Measurements from ENCODE around the gene C1orf122. TPM values are rescaled to one million over a fixed set of nuclear protein-coding genes. Genes with fewer than 3 reads are reported as not detected.

C1orf122 gene
- total and polyA plus RNA-seq, 2 of the 8 experiments (the other 6 are each of a cell fraction or from before 2014, with no cell fraction given), result 32.1 to 36.9 TPM

DNA sequence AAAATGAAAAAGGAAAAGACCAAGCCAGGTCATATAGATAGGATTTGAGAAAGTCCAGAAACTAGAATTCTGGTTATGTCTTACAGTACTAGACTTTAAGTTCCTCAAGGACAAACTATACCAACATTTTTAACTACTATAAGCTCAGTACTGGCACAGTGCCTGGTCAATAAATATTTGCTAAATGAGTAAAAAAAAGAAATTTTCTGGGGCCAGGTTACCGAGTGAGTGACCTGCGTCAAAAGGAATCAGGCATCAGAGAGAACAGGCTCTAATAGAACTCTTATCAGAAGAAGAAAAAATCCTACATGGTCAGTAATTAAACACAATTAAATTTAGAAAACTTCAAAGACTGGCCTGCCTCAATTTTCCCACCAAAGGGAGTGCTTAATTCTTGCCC lies 24.2 kb downstream of the C1orf122 start:
- H3K4me3 ChIP-seq (ENCODE audit: extremely low read depth in 1 of 4, insufficient read depth in 2 of 4, low read depth in 3 of 4, low read length in 4 of 4), result no peak overlapping the region
- POLR2A ChIA-PET (ENCODE audit: partially characterized antibody), result interaction anchor here (1.3 kb wide), 1 partner anchor 27 kb away, joined by 3 read pairs; the partner anchor contains the start of gene MTF1
- CTCF ChIA-PET (ENCODE audit: partially characterized antibody), result interaction anchor here (0.8 to 1.2 kb wide), 3 partner anchors 28 to 182 kb away, joined by 3 to 4 read pairs (median 3); partner anchors contain the start of gene MTF1
- peaks cover 3 to 38% (median 24%) of the 10 kb centered on the region in 4 experiments; a peak in 7 of 8 replicates for H3K36me3 ChIP-seq (ENCODE audit: control insufficient read depth in 2 of 4, insufficient read depth in 4 of 4, low read length in 3 of 4)
- no peak overlapping the region for H2BK12ac ChIP-seq (ENCODE audit: low read depth, low read length)
- no peaks in the 10 kb centered on the region for H3K27me3 ChIP-seq (replicated peaks in 1 of 4; ENCODE audit: control insufficient read depth in 3 of 4, extremely low read depth in 1 of 4, insufficient read depth in 3 of 4, low read length in 3 of 4)
- H3K9me3 ChIP-seq (ENCODE audit: insufficient read depth in 2 of 2, low read depth in 1 of 2, low read length in 1 of 2), result no peaks in the 10 kb centered on the region
- H2BK20ac ChIP-seq (ENCODE audit: low read length), result no peak overlapping the region
- no peak overlapping the region for H4K5ac ChIP-seq (ENCODE audit: insufficient read length, low read depth, low read length)
- FAIRE-seq, result no peak
- H4K91ac ChIP-seq (replicated peaks; ENCODE audit: insufficient read length, low read length), result no peak overlapping the region
- H3K79me1 ChIP-seq (ENCODE audit: low read depth, low read length), result no peaks in the 10 kb centered on the region
- H3K4me1 ChIP-seq (replicated peaks in 1 of 4; ENCODE audit: control insufficient read depth in 3 of 4, insufficient read depth in 4 of 4, low read length in 3 of 4), result no peaks in the 10 kb centered on the region
- no peak overlapping the region for H2BK15ac ChIP-seq (ENCODE audit: low read length)
- no peak for DNase-seq (ENCODE audit: low read depth in 1 of 2, low spot score in 2 of 2)
- no peak overlapping the region for H3K18ac ChIP-seq (ENCODE audit: extremely low read depth, low read length)
- H3K56ac ChIP-seq (replicated peaks; ENCODE audit: insufficient read length, low read depth, low read length), result no peak overlapping the region
- H3K4me2 ChIP-seq (ENCODE audit: insufficient read depth in 1 of 2, low read depth in 2 of 2, low read length in 2 of 2), result no peak overlapping the region
- no peak overlapping the region for H3K9ac ChIP-seq (replicated peaks in 1 of 4; ENCODE audit: extremely low read depth in 1 of 4, low read depth in 3 of 4, low read length in 3 of 4)
- H2BK120ac ChIP-seq (replicated peaks; ENCODE audit: low read depth, low read length), result no peak overlapping the region
- H4K8ac ChIP-seq (ENCODE audit: extremely low read depth, insufficient read depth, low read length), result no peak overlapping the region
- no peaks in the 10 kb centered on the region for H4K20me1 ChIP-seq (replicated peaks in 1 of 2; ENCODE audit: control insufficient read depth in 1 of 2, insufficient read depth in 2 of 2, low read length in 2 of 2)
- H2AK5ac ChIP-seq (ENCODE audit: low read depth, low read length), result no peak overlapping the region
- no peaks in the 10 kb centered on the region for H3K79me2 ChIP-seq (ENCODE audit: control insufficient read depth in 1 of 2, insufficient read depth in 2 of 2, low read length in 2 of 2)
- no peaks in the 10 kb centered on the region for H3K23me2 ChIP-seq (ENCODE audit: low read depth, low read length)
- no peak overlapping the region for H2AFZ ChIP-seq (ENCODE audit: low read length)
- TF ChIP-seq SP4 (IDR thresholded peaks at IDR 0.05; ENCODE audit: low read length), result no peak
- no peak overlapping the region for H3K27ac ChIP-seq (ENCODE audit: low read depth, low read length)
- H3K23ac ChIP-seq (ENCODE audit: insufficient read length), result no peak overlapping the region
- H2BK5ac ChIP-seq (ENCODE audit: low read depth, low read length), result no peak overlapping the region
- no peak overlapping the region for H3K14ac ChIP-seq (ENCODE audit: insufficient read length)
- WGBS, 2 experiments (ENCODE audit: extremely low coverage in 1 of 2, insufficient coverage in 1 of 2, insufficient read length in 1 of 2, insufficient replicate concordance in 2 of 2, low coverage in 1 of 2, low lambda C conversion rate in 2 of 2, missing lambda C conversion rate in 1 of 2), result 94% methylated on average over 2 of the region's 2 CpGs; no CpG with 5 or more reads in 1 of the 2 experiments
- H3K4ac ChIP-seq (replicated peaks; ENCODE audit: insufficient read length, low read depth, low read length), result no peak overlapping the region
